Ascending aorta (tissue), 2 donors: ENCODE data around the gene OPRL1. TPM values are rescaled to one million over a fixed set of nuclear protein-coding genes. Genes with fewer than 3 reads are reported as not detected.
A peak's percentile ranks its signal among the peaks of the same experiment; 100 is the strongest.

Experiments used
- DNase-seq, 2 donors: peaks; one replicate each; pipeline ENCODE4 v3.0.0-alpha.2; 2019; ENCODE audit warnings: low spot score in 2 of 2
- H3K27ac ChIP-seq, 2 donors: fragments of 200-600 bp; sonication (generic); one replicate each; pipeline ENCODE4 v1.5.1; 2016 to 2017; ENCODE audit warnings: mild to moderate bottlenecking in 1 of 2
- H3K27me3 ChIP-seq: fragments of 200-600 bp; sonication (generic); one replicate; pipeline ENCODE4 v1.5.1; 2017
- H3K36me3 ChIP-seq, 2 donors: fragments of 200-600 bp; sonication (generic); one replicate each; pipeline ENCODE4 v1.5.1; 2016
- H3K4me1 ChIP-seq, 2 donors: fragments of 200-600 bp; sonication (generic); one replicate each; pipeline ENCODE4 v1.5.1; 2016 to 2017; ENCODE audit warnings: mild to moderate bottlenecking in 1 of 2
- H3K4me3 ChIP-seq, 2 donors: fragments of 200-600 bp; sonication (generic); one replicate each; pipeline ENCODE4 v1.5.1; 2016 to 2017; ENCODE audit warnings: mild to moderate bottlenecking in 1 of 2
- H3K9me3 ChIP-seq, 2 donors: fragments of 200-600 bp; sonication (generic); one replicate each; pipeline ENCODE4 v1.5.1; 2016
- intact Hi-C: fragments of 100-400 bp; cut with DNase I; formaldehyde crosslinking; loops from one replicate; pipeline ENCODE4 v1.15.1; 2023
- total RNA-seq: library from RNA; depleted of rRNA; stranded (reverse); fragments of >200 nt; gene quantifications from one replicate; pipeline ENCODE4 v1.1.0, GENCODE V29; 2016
- TF ChIP-seq, protein P1 (sequence below), 3 experiments: fragments of 200-600 bp in 2 of 3; fragments of 450-650 bp in 1 of 3; sonication (generic) in 2 of 3; IDR thresholded peaks; one replicate each; pipeline ENCODE4 v1.5.1; 2016 to 2019; ENCODE audit warnings: antibody characterized with exemption in 3 of 3, mild to moderate bottlenecking in 1 of 3, moderate library complexity in 1 of 3

Gene OPRL1
- total RNA-seq, 1 donor from 2014 or later = 0.21 TPM

DNA sequence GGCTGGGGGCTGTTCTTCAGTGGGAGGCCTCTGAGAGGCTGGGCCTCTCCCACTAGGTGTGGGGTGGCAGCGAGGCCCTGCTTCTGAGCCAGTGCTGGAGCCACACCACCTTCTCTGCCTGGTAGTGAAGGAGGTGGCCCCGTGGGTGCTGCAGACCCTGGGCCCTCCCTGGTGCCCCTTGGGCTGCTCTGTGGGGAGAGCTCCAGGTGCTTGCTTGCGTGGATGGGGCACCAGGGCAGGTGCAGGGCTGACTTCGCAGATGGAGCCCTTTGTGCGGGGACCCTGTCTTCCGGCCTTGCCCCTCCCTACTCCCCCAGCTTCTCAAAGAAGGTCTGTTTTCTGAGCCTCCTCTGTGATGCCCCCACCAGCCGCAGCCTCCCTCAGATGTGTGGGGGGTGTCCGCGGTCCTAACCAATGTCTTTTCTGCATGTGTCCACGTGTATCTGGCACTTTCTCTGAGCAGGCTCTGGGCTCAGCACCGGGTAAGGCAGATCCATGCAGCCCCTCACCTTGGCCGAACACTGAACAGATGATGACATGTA, 67.1 kb downstream of the OPRL1 start:
- Histone ChIP-seq H3K27me3 (no peaks in the 10 kb centered on the region), H3K27ac (no peak overlapping the region), H3K9me3 (no peaks in the 10 kb centered on the region), H3K36me3 (no peaks in the 10 kb centered on the region), H3K4me1 (no peaks in the 10 kb centered on the region), H3K4me3 (no peak overlapping the region)
- peak in 1 of 2 donors; percentile 54 for DNase-seq
- intact Hi-C loops = no loop called here
- TF ChIP-seq, protein P1, sequence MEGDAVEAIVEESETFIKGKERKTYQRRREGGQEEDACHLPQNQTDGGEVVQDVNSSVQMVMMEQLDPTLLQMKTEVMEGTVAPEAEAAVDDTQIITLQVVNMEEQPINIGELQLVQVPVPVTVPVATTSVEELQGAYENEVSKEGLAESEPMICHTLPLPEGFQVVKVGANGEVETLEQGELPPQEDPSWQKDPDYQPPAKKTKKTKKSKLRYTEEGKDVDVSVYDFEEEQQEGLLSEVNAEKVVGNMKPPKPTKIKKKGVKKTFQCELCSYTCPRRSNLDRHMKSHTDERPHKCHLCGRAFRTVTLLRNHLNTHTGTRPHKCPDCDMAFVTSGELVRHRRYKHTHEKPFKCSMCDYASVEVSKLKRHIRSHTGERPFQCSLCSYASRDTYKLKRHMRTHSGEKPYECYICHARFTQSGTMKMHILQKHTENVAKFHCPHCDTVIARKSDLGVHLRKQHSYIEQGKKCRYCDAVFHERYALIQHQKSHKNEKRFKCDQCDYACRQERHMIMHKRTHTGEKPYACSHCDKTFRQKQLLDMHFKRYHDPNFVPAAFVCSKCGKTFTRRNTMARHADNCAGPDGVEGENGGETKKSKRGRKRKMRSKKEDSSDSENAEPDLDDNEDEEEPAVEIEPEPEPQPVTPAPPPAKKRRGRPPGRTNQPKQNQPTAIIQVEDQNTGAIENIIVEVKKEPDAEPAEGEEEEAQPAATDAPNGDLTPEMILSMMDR (IDR thresholded peaks at IDR 0.05) = no peak

DNA sequence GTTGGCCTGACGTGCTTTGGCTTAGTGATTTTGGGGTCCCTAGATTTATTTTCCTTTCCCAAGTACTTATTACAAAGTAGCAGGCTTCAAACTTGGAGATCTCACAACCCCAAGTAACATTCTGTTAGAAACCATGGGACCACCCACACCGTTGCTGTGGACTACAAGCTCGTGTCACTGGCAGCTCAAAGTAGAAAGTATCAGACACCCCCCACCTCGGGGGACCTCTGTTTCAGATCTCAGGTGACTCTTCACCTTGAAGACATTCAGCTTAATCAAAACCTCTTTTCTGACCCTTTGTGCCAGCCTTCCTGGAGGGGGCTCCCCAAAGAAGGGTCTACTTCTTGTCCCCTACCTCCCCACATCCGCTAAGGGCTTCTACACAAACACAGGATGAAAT, 68.7 kb downstream of the OPRL1 start:
- no peak overlapping the region for H3K4me3 ChIP-seq
- intact Hi-C loops = no loop called here
- no peaks in the 10 kb centered on the region for H3K36me3 ChIP-seq
- TF ChIP-seq, protein P1 (IDR thresholded peaks at IDR 0.05) = no peak
- no peaks in the 10 kb centered on the region for H3K27me3 ChIP-seq
- no peaks in the 10 kb centered on the region for H3K9me3 ChIP-seq
- peak in 1 of 2 donors; percentile 37 for DNase-seq
- H3K27ac ChIP-seq = no peak overlapping the region
- no peaks in the 10 kb centered on the region for H3K4me1 ChIP-seq

DNA sequence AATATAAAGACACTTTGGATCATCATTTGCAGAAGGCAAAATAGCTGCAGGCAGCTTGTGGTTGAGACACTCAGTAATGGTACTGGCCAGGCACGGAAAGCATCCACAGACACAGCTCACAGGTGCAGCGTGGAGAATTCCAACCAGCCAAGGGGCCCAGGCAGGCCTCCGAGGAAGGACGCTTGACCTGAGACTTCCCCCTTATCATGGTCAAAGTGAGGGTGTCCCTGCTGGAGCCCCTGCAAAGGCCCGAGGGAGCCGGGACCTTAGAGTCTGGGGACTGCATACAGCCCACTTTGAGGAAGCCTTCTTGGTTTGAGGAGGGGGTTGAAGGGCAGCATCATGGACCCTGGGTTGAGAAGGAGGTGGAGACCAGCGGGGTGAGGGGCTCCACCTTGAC, 69.3 kb downstream of the OPRL1 start:
- intact Hi-C loops = no loop called here
- H3K9me3 ChIP-seq = no peaks in the 10 kb centered on the region
- H3K36me3 ChIP-seq = no peaks in the 10 kb centered on the region
- no peaks in the 10 kb centered on the region for H3K27me3 ChIP-seq
- peak in 1 of 2 donors; percentile 35 for DNase-seq
- H3K4me1 ChIP-seq = no peaks in the 10 kb centered on the region
- no peak overlapping the region for H3K27ac ChIP-seq
- TF ChIP-seq, protein P1 (IDR thresholded peaks at IDR 0.05) = no peak
- H3K4me3 ChIP-seq = no peak overlapping the region

DNA sequence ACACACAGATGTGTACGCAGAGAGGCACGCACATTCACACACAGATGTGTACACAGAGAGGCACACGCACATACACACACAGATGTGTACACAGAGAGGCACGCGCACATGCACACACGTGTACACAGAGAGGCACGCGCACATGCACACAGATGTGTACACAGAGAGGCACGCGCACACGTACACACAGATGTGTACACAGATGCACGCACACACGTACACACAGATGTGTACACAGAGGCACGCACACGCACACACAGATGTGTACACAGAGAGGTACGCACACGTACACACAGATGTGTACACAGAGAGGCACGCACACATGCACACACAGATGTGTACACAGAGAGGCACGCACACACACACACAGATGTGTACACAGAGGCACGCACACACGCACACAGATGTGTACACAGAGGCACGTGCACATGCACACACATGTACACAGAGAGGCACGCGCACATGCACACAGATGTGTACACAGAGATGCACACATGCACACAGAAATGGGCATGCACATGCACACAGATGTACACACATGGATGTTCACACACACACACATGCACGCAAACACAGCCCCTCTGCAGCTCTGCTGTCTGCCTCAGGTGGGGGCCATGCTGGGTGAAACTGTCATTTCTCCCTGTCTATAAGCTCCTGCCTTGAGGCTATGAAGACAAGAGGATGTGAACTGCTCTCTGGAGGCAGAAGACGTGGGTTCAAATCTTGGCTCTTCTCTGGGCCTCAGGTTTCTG, 70.1 kb downstream of the OPRL1 start:
- Histone ChIP-seq H3K9me3 (no peaks in the 10 kb centered on the region), H3K4me1 (no peaks in the 10 kb centered on the region), H3K27ac (no peak overlapping the region), H3K4me3 (no peak overlapping the region), H3K27me3 (no peaks in the 10 kb centered on the region), H3K36me3 (no peaks in the 10 kb centered on the region)
- TF ChIP-seq, protein P1 (IDR thresholded peaks at IDR 0.05) = no peak
- peak in 1 of 2 donors; percentile 7 for DNase-seq
- intact Hi-C loops = no loop called here

Other genes starting within 250 kb of the OPRL1 start
- gene ZBTB46, start 248.8 kb upstream of the OPRL1 start, total RNA-seq = 39.5 TPM
- not detected for gene ABHD16B, start 218.6 kb upstream of the OPRL1 start, total RNA-seq
- 161 TPM for gene TPD52L2, start 214.8 kb upstream of the OPRL1 start, total RNA-seq
- gene DNAJC5, start 185.0 kb upstream of the OPRL1 start, total RNA-seq = 42.9 TPM
- 95.4 TPM for gene UCKL1, start 123.7 kb upstream of the OPRL1 start, total RNA-seq
- 17.5 TPM for gene ZNF512B, start 110.2 kb upstream of the OPRL1 start, total RNA-seq
- gene SAMD10, start 100.4 kb upstream of the OPRL1 start, total RNA-seq = not detected
- gene PRPF6, start 99.0 kb upstream of the OPRL1 start, total RNA-seq = 33.5 TPM
- gene C20orf204, start 43.9 kb upstream of the OPRL1 start, total RNA-seq = not detected
- gene SOX18, start 30.4 kb upstream of the OPRL1 start, total RNA-seq = 244 TPM
- 61.4 TPM for gene TCEA2, start 16.9 kb upstream of the OPRL1 start, total RNA-seq
- gene RGS19, start 564 bp upstream of the OPRL1 start, total RNA-seq = 109 TPM
- not detected for gene LKAAEAR1, start 4.3 kb downstream of the OPRL1 start, total RNA-seq
- gene NPBWR2, start 27.5 kb downstream of the OPRL1 start, total RNA-seq = not detected
- gene MYT1, start 84.4 kb downstream of the OPRL1 start, total RNA-seq = not detected
- 30.3 TPM for gene PCMTD2, start 175.7 kb downstream of the OPRL1 start, total RNA-seq